ENCODE data around the gene RBM23.

Gene RBM23

GRCh38 chr14:22885975-22886374 is 33.0 kb downstream of the RBM23 start:
- H3K27me3 Mint-ChIP-seq, result no peaks in the 10 kb centered on the region
- peaks cover 51% of the 10 kb centered on the region for H3K4me1 Mint-ChIP-seq (ENCODE audit: low read depth)
- no peak for DNase-seq
- H3K9me3 Mint-ChIP-seq, result no peaks in the 10 kb centered on the region
- H3K4me3 Mint-ChIP-seq, result peak overlapping the region; percentile 24
- no peak overlapping the region for H3K27ac Mint-ChIP-seq
- no peaks in the 10 kb centered on the region for H3K36me3 Mint-ChIP-seq (ENCODE audit: low read depth)

GRCh38 chr14:22884738-22885523 is 34.0 kb downstream of the RBM23 start:
- Mint-ChIP-seq H3K27me3 (no peaks in the 10 kb centered on the region), H3K27ac (no peak overlapping the region), H3K9me3 (no peaks in the 10 kb centered on the region), H3K36me3 (ENCODE audit: low read depth) (no peaks in the 10 kb centered on the region), H3K4me3 (no peak overlapping the region), H3K4me1 (ENCODE audit: low read depth) (peaks cover 46% of the 10 kb centered on the region)
- DNase-seq, result no peak

GRCh38 chr14:22884076-22884737 is 34.7 kb downstream of the RBM23 start:
- Mint-ChIP-seq H3K27me3 (no peaks in the 10 kb centered on the region), H3K4me3 (no peak overlapping the region), H3K4me1 (ENCODE audit: low read depth) (peaks cover 45% of the 10 kb centered on the region), H3K9me3 (no peaks in the 10 kb centered on the region), H3K27ac (peak overlapping the region; percentile 1), H3K36me3 (ENCODE audit: low read depth) (peaks cover 6% of the 10 kb centered on the region)
- DNase-seq, result no peak

GRCh38 chr14:22883173-22883976 is 35.6 kb downstream of the RBM23 start, which contains the start of gene REM2:
Gene REM2 (plus strand): TSS chr14:22883222. CDS start chr14:22883288, 66 bp downstream.
- Mint-ChIP-seq H3K4me3 (no peak within 1 kb of the TSS), H3K27ac (peak within 1 kb of the TSS; percentile 1), H3K9me3 (no peaks in the 10 kb centered on the region), H3K36me3 (ENCODE audit: low read depth) (peaks cover 12% of the 10 kb centered on the region), H3K4me1 (ENCODE audit: low read depth) (peaks cover 42% of the 10 kb centered on the region), H3K27me3 (no peaks in the 10 kb centered on the region)
- no peak for DNase-seq

GRCh38 chr14:22882529-22883172 is 36.3 kb downstream of the RBM23 start:
- H3K4me3 Mint-ChIP-seq, result no peak overlapping the region
- no peak overlapping the region for H3K27ac Mint-ChIP-seq
- DNase-seq, result peak; percentile 49
- H3K27me3 Mint-ChIP-seq, result no peaks in the 10 kb centered on the region
- no peaks in the 10 kb centered on the region for H3K9me3 Mint-ChIP-seq
- peaks cover 20% of the 10 kb centered on the region for H3K36me3 Mint-ChIP-seq (ENCODE audit: low read depth)
- peaks cover 35% of the 10 kb centered on the region for H3K4me1 Mint-ChIP-seq (ENCODE audit: low read depth)

GRCh38 chr14:22882064-22882463 is 36.9 kb downstream of the RBM23 start:
- Mint-ChIP-seq H3K27ac (no peak overlapping the region), H3K4me3 (no peak overlapping the region), H3K36me3 (ENCODE audit: low read depth) (peaks cover 26% of the 10 kb centered on the region), H3K4me1 (ENCODE audit: low read depth) (peaks cover 29% of the 10 kb centered on the region), H3K9me3 (no peaks in the 10 kb centered on the region), H3K27me3 (no peaks in the 10 kb centered on the region)
- DNase-seq, result no peak

GRCh38 chr14:22878271-22879246 is 40.4 kb downstream of the RBM23 start:
- Mint-ChIP-seq H3K4me1 (ENCODE audit: low read depth) (peaks cover 25% of the 10 kb centered on the region), H3K9me3 (no peaks in the 10 kb centered on the region), H3K27me3 (no peaks in the 10 kb centered on the region), H3K4me3 (no peak overlapping the region), H3K27ac (peak overlapping the region; percentile 38), H3K36me3 (ENCODE audit: low read depth) (peaks cover 57% of the 10 kb centered on the region)
- DNase-seq, result no peak

- Mint-ChIP-seq H3K4me1 (ENCODE audit: low read depth) (peaks cover 26% of the 10 kb centered on the region), H3K9me3 (no peaks in the 10 kb centered on the region), H3K36me3 (ENCODE audit: low read depth) (peaks cover 64% of the 10 kb centered on the region), H3K27ac (no peak overlapping the region), H3K27me3 (no peaks in the 10 kb centered on the region), H3K4me3 (no peak overlapping the region)
- no peak for DNase-seq
Measured at GRCh38 chr14:22877000-22877501, 41.9 kb downstream of the RBM23 start.

GRCh38 chr14:22875748-22876319 is 43.1 kb downstream of the RBM23 start:
- Mint-ChIP-seq H3K9me3 (no peaks in the 10 kb centered on the region), H3K4me3 (no peak overlapping the region), H3K27me3 (no peaks in the 10 kb centered on the region), H3K4me1 (ENCODE audit: low read depth) (peaks cover 29% of the 10 kb centered on the region), H3K36me3 (ENCODE audit: low read depth) (peaks cover 66% of the 10 kb centered on the region), H3K27ac (peak overlapping the region; percentile 4)
- no peak for DNase-seq

GRCh38 chr14:22875003-22875747 is 43.8 kb downstream of the RBM23 start:
- Mint-ChIP-seq H3K27me3 (no peaks in the 10 kb centered on the region), H3K36me3 (ENCODE audit: low read depth) (peaks cover 66% of the 10 kb centered on the region), H3K9me3 (no peaks in the 10 kb centered on the region), H3K27ac (no peak overlapping the region), H3K4me3 (no peak overlapping the region), H3K4me1 (ENCODE audit: low read depth) (peaks cover 36% of the 10 kb centered on the region)
- DNase-seq, result no peak

GRCh38 chr14:22872833-22873520 is 46.0 kb downstream of the RBM23 start:
- peaks cover 37% of the 10 kb centered on the region for H3K4me1 Mint-ChIP-seq (ENCODE audit: low read depth)
- H3K9me3 Mint-ChIP-seq, result no peaks in the 10 kb centered on the region
- no peaks in the 10 kb centered on the region for H3K27me3 Mint-ChIP-seq
- peak overlapping the region; percentile 88 for H3K4me3 Mint-ChIP-seq
- H3K36me3 Mint-ChIP-seq (ENCODE audit: low read depth), result peaks cover 50% of the 10 kb centered on the region
- peak overlapping the region; percentile 86 for H3K27ac Mint-ChIP-seq
- no peak for DNase-seq
